Liver (tissue), 9 donors: ENCODE measurements around the gene SYT5. TPM values are rescaled to one million over a fixed set of nuclear protein-coding genes. Genes with fewer than 3 reads are reported as not detected.
"Not testable (repeated sequence)": the region's sequence is repeated elsewhere in the genome, so short reads cannot be mapped to it uniquely, and the experiment has no call there.

Experiments used
- DNase-seq: peaks from one replicate; pipeline ENCODE4 v3.0.0-alpha.2; 2017; ENCODE audit warnings: low spot score
- H3K27ac ChIP-seq, 2 donors: one replicate each; pipeline ENCODE4 v1.7.0; 2013; ENCODE audit warnings: inconsistent platforms in 2 of 2, low read length in 2 of 2, control low read depth in 1 of 2, low read depth in 1 of 2, mild to moderate bottlenecking in 1 of 2
- H3K27me3 ChIP-seq, 4 donors: one replicate each; pipeline versions ENCODE4 v1.6.1 to v1.7.0; 2013; ENCODE audit warnings: low read length in 3 of 4, inconsistent platforms in 1 of 4, mild to moderate bottlenecking in 1 of 4, moderate library complexity in 1 of 4; ENCODE audit not compliant: control insufficient read depth in 4 of 4, insufficient read depth in 4 of 4
- H3K36me3 ChIP-seq, 4 donors: one replicate each; pipeline versions ENCODE4 v1.6.1 to v1.7.0; 2013; ENCODE audit warnings: low read length in 3 of 4, mild to moderate bottlenecking in 3 of 4, low read depth in 1 of 4, moderate library complexity in 1 of 4; ENCODE audit not compliant: control insufficient read depth in 4 of 4, insufficient read depth in 3 of 4
- H3K4me1 ChIP-seq, 4 donors: one replicate each; pipeline versions ENCODE4 v1.6.1 to v1.7.0; 2013; ENCODE audit warnings: low read length in 3 of 4, mild to moderate bottlenecking in 3 of 4, moderate library complexity in 1 of 4; ENCODE audit not compliant: control insufficient read depth in 4 of 4, insufficient read depth in 4 of 4
- H3K4me3 ChIP-seq, 3 donors: one replicate each; pipeline versions ENCODE4 v1.6.1 to v1.7.0; 2013; ENCODE audit warnings: low read length in 3 of 3, control low read depth in 1 of 3, low read depth in 1 of 3, mild to moderate bottlenecking in 1 of 3
- H3K9ac ChIP-seq, 2 donors: one replicate each; pipeline ENCODE4 v1.7.0; 2013; ENCODE audit warnings: low read length in 2 of 2, mild to moderate bottlenecking in 2 of 2, moderate library complexity in 2 of 2, control low read depth in 1 of 2, low read depth in 1 of 2
- H3K9me3 ChIP-seq, 4 donors: one replicate each; pipeline versions ENCODE4 v1.6.1 to v1.7.0; 2013; ENCODE audit warnings: low read length in 3 of 4; ENCODE audit not compliant: control insufficient read depth in 4 of 4
- EGR1 ChIP-seq, 2 donors: IDR thresholded peaks; 2 replicates each; pipeline ENCODE4 v1.6.1; 2016 to 2018; ENCODE audit warnings: antibody characterized with exemption in 2 of 2, low read depth in 2 of 2
- GABPA ChIP-seq, 2 donors: IDR thresholded peaks in 1 of 2; conservative IDR thresholded peaks in 1 of 2; 2 replicates each; pipeline ENCODE4 v1.6.1; 2016; ENCODE audit warnings: antibody characterized with exemption in 2 of 2, mild to moderate bottlenecking in 1 of 2, moderate library complexity in 1 of 2
- HNF4A ChIP-seq, 2 donors: conservative IDR thresholded peaks; 2 replicates each; pipeline ENCODE4 v1.6.1; 2016; ENCODE audit warnings: antibody characterized with exemption in 2 of 2, mild to moderate bottlenecking in 2 of 2
- HNF4G ChIP-seq: IDR thresholded peaks from 2 replicates; pipeline ENCODE4 v1.6.1; 2016; ENCODE audit warnings: antibody characterized with exemption
- JUND ChIP-seq, 2 donors: IDR thresholded peaks; 2 replicates each; pipeline ENCODE4 v1.6.1; 2016; ENCODE audit warnings: antibody characterized with exemption in 2 of 2
- NR2F2 ChIP-seq: IDR thresholded peaks from 2 replicates; pipeline ENCODE4 v1.6.1; 2016; ENCODE audit warnings: antibody characterized with exemption
- RAD21 ChIP-seq, 2 donors: IDR thresholded peaks; 2 replicates each; pipeline ENCODE4 v1.6.1; 2016; ENCODE audit warnings: antibody characterized with exemption in 2 of 2, mild to moderate bottlenecking in 2 of 2
- RXRA ChIP-seq, 2 donors: IDR thresholded peaks; 2 replicates each; pipeline ENCODE4 v1.6.1; 2017 to 2018; ENCODE audit warnings: antibody characterized with exemption in 2 of 2, mild to moderate bottlenecking in 1 of 2
- TAF1 ChIP-seq: conservative IDR thresholded peaks from 2 replicates; pipeline ENCODE4 v1.6.1; 2016; ENCODE audit warnings: antibody characterized with exemption, mild to moderate bottlenecking
- YY1 ChIP-seq: IDR thresholded peaks from 2 replicates; pipeline ENCODE4 v1.6.1; 2016; ENCODE audit warnings: antibody characterized with exemption, mild to moderate bottlenecking
- WGBS: extraction: QIAGEN DNeasy Blood & Tissue Kit; methylation state at CpG from one replicate; pipeline ENCODE4 v1.1.7; 2013; 5-methylcytosine and 5-hydroxymethylcytosine counted together
- polyA plus RNA-seq, 2 donors: library from polyadenylated mRNA; stranded (reverse) in 1 of 2; unstranded in 1 of 2; fragments of 200-250 nt in 1 of 2; fragments of >200 nt in 1 of 2; fragmentation: Nextera tagmentation in 1 of 2; extraction: Ambion mirVana in 1 of 2; gene quantifications; one replicate each; pipeline versions ENCODE4 v1.2.1 to v1.2.3, GENCODE V29; 2013 to 2015
- total RNA-seq, 2 donors: library from RNA; depleted of rRNA; stranded (reverse); fragments of >200 nt; gene quantifications; one replicate each; pipeline ENCODE4 v1.2.3, GENCODE V29; 2014
- TF ChIP-seq, protein P1 (sequence below): fragments of 150-350 bp; IDR thresholded peaks from 2 replicates; pipeline ENCODE4 v1.5.1; 2017; ENCODE audit warnings: improper control_type of control experiment, low read depth, low read length; ENCODE audit not compliant: missing input control
- TF ChIP-seq, protein P2 (sequence below): IDR thresholded peaks from 2 replicates; pipeline ENCODE4 v1.6.1; 2016; ENCODE audit warnings: antibody characterized with exemption
- TF ChIP-seq, protein P3 (sequence below): IDR thresholded peaks from 2 replicates; pipeline ENCODE4 v1.6.1; 2016; ENCODE audit warnings: antibody characterized with exemption
- donor health status: healthy.
- donor health status: healthy.
- donor health status: healthy.
- donor health status: healthy.
- donor health status: healthy.

SYT5 gene
- total and polyA plus RNA-seq, 4 donors, result under 0.01 TPM; not detected in 3

DNA sequence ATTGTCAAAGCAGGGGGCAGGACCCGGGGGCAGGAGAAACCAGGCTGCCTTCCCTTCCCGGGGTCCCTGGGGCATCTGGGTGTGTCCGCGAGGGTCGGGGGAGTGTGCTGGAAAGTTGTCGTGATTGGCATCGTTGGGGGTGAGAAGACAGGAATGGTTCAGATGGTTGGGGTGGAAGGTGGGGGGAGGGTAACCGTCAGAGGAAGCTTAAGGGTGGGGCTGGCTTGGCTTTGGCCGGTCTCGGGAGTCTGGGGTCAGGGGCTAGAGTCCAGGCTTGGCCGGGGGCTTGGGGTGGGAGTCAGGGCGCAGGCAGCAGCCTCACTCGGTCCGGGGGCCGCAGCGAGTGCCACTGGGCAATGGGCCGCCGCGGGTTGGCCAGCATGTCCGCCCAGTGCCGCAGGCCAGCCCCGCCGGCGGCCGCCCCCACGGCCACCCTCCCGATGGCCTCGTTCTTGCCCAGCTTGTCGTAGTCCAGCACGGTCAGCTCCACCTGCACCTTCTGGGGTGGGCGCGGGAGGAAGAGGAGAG lies 6.8 kb downstream of the SYT5 start (continued):
- TF ChIP-seq, protein P1, sequence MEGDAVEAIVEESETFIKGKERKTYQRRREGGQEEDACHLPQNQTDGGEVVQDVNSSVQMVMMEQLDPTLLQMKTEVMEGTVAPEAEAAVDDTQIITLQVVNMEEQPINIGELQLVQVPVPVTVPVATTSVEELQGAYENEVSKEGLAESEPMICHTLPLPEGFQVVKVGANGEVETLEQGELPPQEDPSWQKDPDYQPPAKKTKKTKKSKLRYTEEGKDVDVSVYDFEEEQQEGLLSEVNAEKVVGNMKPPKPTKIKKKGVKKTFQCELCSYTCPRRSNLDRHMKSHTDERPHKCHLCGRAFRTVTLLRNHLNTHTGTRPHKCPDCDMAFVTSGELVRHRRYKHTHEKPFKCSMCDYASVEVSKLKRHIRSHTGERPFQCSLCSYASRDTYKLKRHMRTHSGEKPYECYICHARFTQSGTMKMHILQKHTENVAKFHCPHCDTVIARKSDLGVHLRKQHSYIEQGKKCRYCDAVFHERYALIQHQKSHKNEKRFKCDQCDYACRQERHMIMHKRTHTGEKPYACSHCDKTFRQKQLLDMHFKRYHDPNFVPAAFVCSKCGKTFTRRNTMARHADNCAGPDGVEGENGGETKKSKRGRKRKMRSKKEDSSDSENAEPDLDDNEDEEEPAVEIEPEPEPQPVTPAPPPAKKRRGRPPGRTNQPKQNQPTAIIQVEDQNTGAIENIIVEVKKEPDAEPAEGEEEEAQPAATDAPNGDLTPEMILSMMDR, result no peak
- TF ChIP-seq JUND (IDR thresholded peaks at IDR 0.05) (no peak), TAF1 (no peak), GABPA (IDR thresholded peaks at IDR 0.05 in 1 of 2, conservative IDR thresholded peaks at IDR 0.05 in 1 of 2) (no peak), HNF4A (conservative IDR thresholded peaks at IDR 0.05) (no peak), HNF4G (no peak), YY1 (no peak)

DNA sequence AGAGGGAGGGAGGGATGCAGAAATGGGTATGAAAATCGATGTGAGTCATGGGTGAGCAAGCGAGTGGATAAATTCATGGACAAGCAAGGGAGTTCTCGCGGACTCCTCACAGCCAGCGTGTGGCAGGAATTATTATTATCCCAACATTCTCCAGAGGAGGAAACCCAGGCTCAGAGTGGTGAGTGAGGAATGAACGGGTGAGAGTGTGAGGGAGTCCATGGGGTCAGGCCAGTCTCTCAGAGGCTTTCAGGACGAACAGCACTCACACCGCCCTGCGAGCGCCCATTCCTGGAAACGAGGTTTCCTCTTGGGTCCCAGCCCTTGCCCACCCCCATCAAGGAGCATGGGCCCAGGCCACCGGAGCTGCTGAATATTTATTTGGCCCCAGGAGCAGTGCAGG lies 7.3 kb downstream of the SYT5 start:
- H3K4me1 ChIP-seq, result no peaks in the 10 kb centered on the region
- no peak overlapping the region for H3K9ac ChIP-seq
- H3K4me3 ChIP-seq, result no peak overlapping the region
- DNase-seq, result no peak
- peaks cover 3 to 11% (median 10%) of the 10 kb centered on the region in 4 donors for H3K27me3 ChIP-seq
- no peak overlapping the region for H3K27ac ChIP-seq
- WGBS, result 20% methylated on average over 12 of the region's 12 CpGs
- no peaks in the 10 kb centered on the region for H3K36me3 ChIP-seq
- no peaks in the 10 kb centered on the region for H3K9me3 ChIP-seq
- TF ChIP-seq, protein P2, sequence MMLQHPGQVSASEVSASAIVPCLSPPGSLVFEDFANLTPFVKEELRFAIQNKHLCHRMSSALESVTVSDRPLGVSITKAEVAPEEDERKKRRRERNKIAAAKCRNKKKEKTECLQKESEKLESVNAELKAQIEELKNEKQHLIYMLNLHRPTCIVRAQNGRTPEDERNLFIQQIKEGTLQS, result no peak
- TF ChIP-seq EGR1 (IDR thresholded peaks at IDR 0.05; ENCODE audit: low read depth in 2 of 2) (no peak), RAD21 (IDR thresholded peaks at IDR 0.05) (no peak), RXRA (IDR thresholded peaks at IDR 0.05) (no peak)
- TF ChIP-seq, protein P1, result no peak

DNA sequence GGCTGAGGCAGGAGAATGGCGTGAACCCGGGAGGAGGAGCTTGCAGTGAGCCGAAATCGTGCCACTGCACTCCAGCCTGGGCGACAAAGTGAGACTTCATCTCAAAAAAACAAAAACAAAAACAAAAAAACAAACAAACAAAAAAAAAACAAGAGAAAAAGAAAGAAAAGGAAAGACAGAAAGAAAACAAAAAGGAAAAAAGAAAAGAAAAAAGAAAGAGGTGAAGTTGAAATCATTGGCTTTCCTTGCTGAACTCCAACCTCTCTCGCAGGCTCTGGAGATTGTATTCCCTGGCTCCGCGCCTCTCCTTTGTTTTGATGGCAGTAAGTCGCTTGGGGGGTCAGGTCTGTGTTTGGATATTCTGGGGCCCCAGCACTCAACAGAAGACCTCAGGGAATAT lies 7.8 kb downstream of the SYT5 start:
- H3K27me3 ChIP-seq, result peaks cover 4 to 12% (median 10%) of the 10 kb centered on the region in 4 donors
- 63% methylated on average over 9 of the region's 9 CpGs for WGBS
- H3K36me3 ChIP-seq, H3K4me1 ChIP-seq, H3K9me3 ChIP-seq, H3K4me3 ChIP-seq, DNase-seq, H3K27ac ChIP-seq, H3K9ac ChIP-seq: not testable (repeated sequence)

DNA sequence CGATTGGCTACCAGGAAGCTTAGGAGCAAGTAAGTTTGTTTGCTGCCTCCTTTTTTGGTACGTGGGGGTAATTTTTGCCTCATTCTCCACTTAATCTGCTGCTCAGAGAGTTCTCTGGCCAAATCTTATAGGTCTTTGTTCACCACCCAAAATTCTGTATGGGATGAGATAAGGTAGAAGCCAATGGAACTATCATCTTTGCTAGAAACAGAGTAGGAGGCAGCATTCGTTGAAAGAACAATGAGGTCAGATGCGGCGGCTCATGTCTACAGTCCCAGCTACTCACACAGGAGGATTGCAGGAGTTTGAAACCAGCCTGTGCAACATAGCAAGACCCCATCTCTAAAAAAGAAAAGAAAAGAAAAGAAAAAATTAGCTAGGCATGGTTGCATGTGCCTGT lies 8.6 kb downstream of the SYT5 start:
- H3K9me3 ChIP-seq, result no peaks in the 10 kb centered on the region
- DNase-seq, result no peak
- no peak overlapping the region for H3K27ac ChIP-seq
- WGBS, result 77% methylated on average over 5 of the region's 5 CpGs
- H3K4me1 ChIP-seq, result peaks cover 0 to 5% (median 0%) of the 10 kb centered on the region in 4 donors
- no peaks in the 10 kb centered on the region for H3K36me3 ChIP-seq
- H3K4me3 ChIP-seq, result no peak overlapping the region
- TF ChIP-seq, protein P3, sequence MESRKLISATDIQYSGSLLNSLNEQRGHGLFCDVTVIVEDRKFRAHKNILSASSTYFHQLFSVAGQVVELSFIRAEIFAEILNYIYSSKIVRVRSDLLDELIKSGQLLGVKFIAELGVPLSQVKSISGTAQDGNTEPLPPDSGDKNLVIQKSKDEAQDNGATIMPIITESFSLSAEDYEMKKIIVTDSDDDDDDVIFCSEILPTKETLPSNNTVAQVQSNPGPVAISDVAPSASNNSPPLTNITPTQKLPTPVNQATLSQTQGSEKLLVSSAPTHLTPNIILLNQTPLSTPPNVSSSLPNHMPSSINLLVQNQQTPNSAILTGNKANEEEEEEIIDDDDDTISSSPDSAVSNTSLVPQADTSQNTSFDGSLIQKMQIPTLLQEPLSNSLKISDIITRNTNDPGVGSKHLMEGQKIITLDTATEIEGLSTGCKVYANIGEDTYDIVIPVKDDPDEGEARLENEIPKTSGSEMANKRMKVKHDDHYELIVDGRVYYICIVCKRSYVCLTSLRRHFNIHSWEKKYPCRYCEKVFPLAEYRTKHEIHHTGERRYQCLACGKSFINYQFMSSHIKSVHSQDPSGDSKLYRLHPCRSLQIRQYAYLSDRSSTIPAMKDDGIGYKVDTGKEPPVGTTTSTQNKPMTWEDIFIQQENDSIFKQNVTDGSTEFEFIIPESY, result no peak
- TF ChIP-seq JUND (IDR thresholded peaks at IDR 0.05), result no peak
- no peak for TF ChIP-seq NR2F2
- no peak for TF ChIP-seq RAD21 (IDR thresholded peaks at IDR 0.05)
- no peak overlapping the region for H3K9ac ChIP-seq
- H3K27me3 ChIP-seq, result peaks cover 5 to 15% (median 8%) of the 10 kb centered on the region in 4 donors
